ENCODE data around the gene SRGAP3.

Gene SRGAP3

DNA sequence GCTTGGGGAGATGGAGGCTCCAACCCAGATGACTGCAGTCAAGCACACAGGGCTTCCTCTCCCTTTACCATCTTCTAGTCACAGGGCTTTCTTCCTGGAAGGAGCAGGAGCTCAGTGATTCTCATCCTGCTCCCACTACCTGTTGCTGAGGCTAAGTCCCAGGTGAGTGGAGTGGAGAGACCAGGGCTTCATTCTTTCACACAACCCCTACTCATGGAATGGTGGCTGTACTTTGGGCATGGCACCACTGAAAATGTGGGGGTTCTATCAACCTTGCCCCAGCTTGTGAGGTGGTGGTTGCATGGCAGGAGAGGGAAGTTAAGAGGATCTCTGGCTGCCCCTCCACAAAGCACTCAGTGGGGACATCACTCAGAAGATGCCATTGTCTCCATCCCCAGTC lies 249.4 kb downstream of the SRGAP3 start:
- Histone ChIP-seq H3K36me3 (ENCODE audit: control insufficient read depth, insufficient read depth, low read length) (no peaks in the 10 kb centered on the region), H3K4me1 (ENCODE audit: control insufficient read depth, insufficient read depth, low read length, poor library complexity, severe bottlenecking) (no peaks in the 10 kb centered on the region), H3K4me3 (ENCODE audit: extremely low read depth, insufficient read depth, low read length, poor library complexity, severe bottlenecking) (no peak overlapping the region), H3K9me3 (ENCODE audit: control insufficient read depth, low read length) (no peaks in the 10 kb centered on the region), H3K27ac (ENCODE audit: low read depth, low read length, severe bottlenecking) (no peak overlapping the region)

- Histone ChIP-seq H3K4me3 (ENCODE audit: extremely low read depth, insufficient read depth, low read length, poor library complexity, severe bottlenecking) (no peak overlapping the region), H3K9me3 (ENCODE audit: control insufficient read depth, low read length) (no peaks in the 10 kb centered on the region), H3K27ac (ENCODE audit: low read depth, low read length, severe bottlenecking) (no peak overlapping the region), H3K36me3 (ENCODE audit: control insufficient read depth, insufficient read depth, low read length) (no peaks in the 10 kb centered on the region), H3K4me1 (ENCODE audit: control insufficient read depth, insufficient read depth, low read length, poor library complexity, severe bottlenecking) (no peaks in the 10 kb centered on the region)
- 89 to 90% methylated on average over 3 of the region's 3 CpGs for WGBS, 2 experiments (ENCODE audit: insufficient coverage in 2 of 2)
Measured at GRCh38 chr3:8997151-8997550, 252.3 kb downstream of the SRGAP3 start.

DNA sequence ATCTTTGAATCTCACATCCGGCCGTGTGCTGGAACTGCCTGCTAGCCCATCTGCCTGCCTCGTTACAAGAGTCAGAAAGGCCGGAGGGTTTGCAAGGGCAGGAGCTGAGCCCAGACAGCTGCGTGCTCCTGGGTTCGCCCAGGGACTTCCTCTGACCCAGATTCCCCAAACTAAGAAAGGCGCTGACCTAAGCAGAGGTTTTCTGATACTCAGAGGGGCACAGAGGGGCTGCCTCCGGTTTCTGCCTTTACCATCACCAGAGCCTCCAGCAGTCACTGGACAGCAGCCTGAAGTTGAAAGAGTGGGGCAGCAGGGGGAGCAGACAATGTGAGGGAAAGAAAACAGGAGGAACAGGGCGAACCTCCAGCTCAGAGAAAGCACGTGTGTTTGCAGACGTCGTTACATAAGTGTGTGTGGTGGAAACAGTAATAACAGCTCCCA lies 252.7 kb downstream of the SRGAP3 start:
- Histone ChIP-seq H3K9me3 (ENCODE audit: control insufficient read depth, low read length) (no peaks in the 10 kb centered on the region), H3K36me3 (ENCODE audit: control insufficient read depth, insufficient read depth, low read length) (no peaks in the 10 kb centered on the region)

DNA sequence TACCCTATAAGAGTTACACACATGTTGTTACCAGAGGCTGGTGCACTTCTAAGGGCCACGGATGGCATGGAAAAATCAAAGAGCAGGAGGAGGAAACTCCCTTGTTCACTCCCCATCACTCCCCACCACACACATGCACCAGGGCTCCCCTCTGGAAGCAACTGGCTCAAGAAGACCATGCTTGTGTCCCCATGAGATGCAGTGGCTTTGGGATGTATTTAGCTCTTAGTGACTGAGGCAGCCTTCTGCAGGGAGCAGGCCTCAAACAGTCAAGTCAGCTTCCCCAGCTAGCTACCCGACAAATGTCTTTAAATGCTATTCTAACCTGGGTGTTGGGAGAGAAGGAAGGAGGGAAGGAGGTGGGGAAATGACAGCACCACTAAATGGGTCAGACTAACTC lies 253.2 kb downstream of the SRGAP3 start:
- H3K9me3 ChIP-seq (ENCODE audit: control insufficient read depth, low read length) = no peaks in the 10 kb centered on the region
- H3K36me3 ChIP-seq (ENCODE audit: control insufficient read depth, insufficient read depth, low read length) = no peaks in the 10 kb centered on the region
- H3K4me1 ChIP-seq (ENCODE audit: control insufficient read depth, insufficient read depth, low read length, poor library complexity, severe bottlenecking) = no peaks in the 10 kb centered on the region
- H3K27ac ChIP-seq (ENCODE audit: low read depth, low read length, severe bottlenecking) = no peak overlapping the region
- no peak overlapping the region for H3K4me3 ChIP-seq (ENCODE audit: extremely low read depth, insufficient read depth, low read length, poor library complexity, severe bottlenecking)
- WGBS, 2 experiments (ENCODE audit: insufficient coverage in 2 of 2) = no CpG with 5 or more reads among the region's 2 CpGs

More for the DNA sequence above, 252.7 kb downstream of the SRGAP3 start:
- Histone ChIP-seq H3K4me1 (ENCODE audit: control insufficient read depth, insufficient read depth, low read length, poor library complexity, severe bottlenecking) (no peaks in the 10 kb centered on the region), H3K4me3 (ENCODE audit: extremely low read depth, insufficient read depth, low read length, poor library complexity, severe bottlenecking) (no peak overlapping the region), H3K27ac (ENCODE audit: low read depth, low read length, severe bottlenecking) (no peak overlapping the region)
- 78 to 81% methylated on average over 6 to 11 of the region's 12 CpGs for WGBS, 2 experiments (ENCODE audit: insufficient coverage in 2 of 2)

DNA sequence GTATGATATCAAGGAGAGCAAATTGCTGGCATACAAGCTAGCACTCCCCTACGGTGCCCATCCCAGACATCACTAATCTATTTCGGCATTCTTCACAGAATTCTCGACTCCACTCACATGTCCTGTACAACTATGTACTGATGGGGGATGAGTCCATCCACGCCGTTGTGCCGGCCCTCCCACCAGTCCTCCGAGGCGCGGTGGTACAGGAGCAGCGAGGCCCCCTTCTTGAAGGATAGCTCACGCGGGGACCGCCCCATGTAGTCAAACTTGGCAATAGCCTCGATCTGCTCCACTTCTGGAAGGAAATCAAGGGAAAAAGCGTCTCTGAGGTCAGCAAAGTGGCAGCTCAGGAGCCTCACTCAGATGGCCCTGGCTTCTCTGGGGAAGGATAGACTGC lies 255.2 kb downstream of the SRGAP3 start:
- no peaks in the 10 kb centered on the region for H3K9me3 ChIP-seq (ENCODE audit: control insufficient read depth, low read length)
- no peak overlapping the region for H3K27ac ChIP-seq (ENCODE audit: low read depth, low read length, severe bottlenecking)
- 92 to 96% methylated on average over 8 to 10 of the region's 15 CpGs for WGBS, 2 experiments (ENCODE audit: insufficient coverage in 2 of 2)
- H3K36me3 ChIP-seq (ENCODE audit: control insufficient read depth, insufficient read depth, low read length) = no peaks in the 10 kb centered on the region
- no peak overlapping the region for H3K4me3 ChIP-seq (ENCODE audit: extremely low read depth, insufficient read depth, low read length, poor library complexity, severe bottlenecking)
- H3K4me1 ChIP-seq (ENCODE audit: control insufficient read depth, insufficient read depth, low read length, poor library complexity, severe bottlenecking) = no peaks in the 10 kb centered on the region

DNA sequence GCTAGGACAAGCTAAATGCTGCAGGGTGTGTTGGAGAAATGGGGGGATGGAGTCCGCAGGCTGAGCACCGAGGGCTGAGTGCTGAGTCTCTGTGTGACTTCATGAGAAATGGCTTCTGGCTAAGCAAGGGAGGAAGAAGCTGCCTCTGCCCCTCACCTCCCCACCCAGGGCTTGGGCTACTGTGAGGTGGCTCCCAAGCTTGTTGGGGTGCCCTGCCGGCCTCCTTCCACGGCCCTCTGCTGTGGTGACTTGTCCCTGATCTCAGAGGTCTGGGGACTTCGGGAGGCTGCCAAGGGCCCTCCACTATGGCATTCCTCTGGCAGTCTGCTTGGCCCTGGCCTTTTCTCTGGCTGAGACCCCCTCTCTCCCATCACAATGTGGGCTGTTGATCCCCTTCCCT lies 256.1 kb downstream of the SRGAP3 start:
- Histone ChIP-seq H3K9me3 (ENCODE audit: control insufficient read depth, low read length) (no peaks in the 10 kb centered on the region), H3K36me3 (ENCODE audit: control insufficient read depth, insufficient read depth, low read length) (no peaks in the 10 kb centered on the region), H3K4me1 (ENCODE audit: control insufficient read depth, insufficient read depth, low read length, poor library complexity, severe bottlenecking) (no peaks in the 10 kb centered on the region), H3K4me3 (ENCODE audit: extremely low read depth, insufficient read depth, low read length, poor library complexity, severe bottlenecking) (no peak overlapping the region), H3K27ac (ENCODE audit: low read depth, low read length, severe bottlenecking) (no peak overlapping the region)
- WGBS, 2 experiments (ENCODE audit: insufficient coverage in 2 of 2) = 84 to 92% methylated on average over 3 to 4 of the region's 5 CpGs

DNA sequence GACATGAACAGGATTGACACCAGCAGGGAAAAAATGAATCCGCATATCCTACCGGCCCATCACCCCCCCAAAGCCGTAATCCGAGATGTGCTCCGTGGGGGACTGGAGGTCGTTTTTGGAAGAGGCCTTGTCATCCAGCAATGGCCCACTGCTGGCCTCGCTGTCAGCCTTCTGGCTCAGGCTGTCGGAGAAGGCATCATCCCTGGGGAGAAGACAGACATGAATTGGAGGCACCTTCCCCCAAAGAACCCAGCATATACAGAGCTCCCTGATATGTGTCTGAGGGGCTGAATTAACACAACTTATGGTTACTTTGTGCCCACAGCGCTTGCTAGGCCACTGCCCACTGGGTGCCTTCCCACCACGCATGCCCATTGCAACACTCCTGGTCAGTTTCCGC lies 256.6 kb downstream of the SRGAP3 start:
- Histone ChIP-seq H3K4me3 (ENCODE audit: extremely low read depth, insufficient read depth, low read length, poor library complexity, severe bottlenecking) (no peak overlapping the region), H3K27ac (ENCODE audit: low read depth, low read length, severe bottlenecking) (no peak overlapping the region), H3K4me1 (ENCODE audit: control insufficient read depth, insufficient read depth, low read length, poor library complexity, severe bottlenecking) (no peaks in the 10 kb centered on the region), H3K9me3 (ENCODE audit: control insufficient read depth, low read length) (no peaks in the 10 kb centered on the region), H3K36me3 (ENCODE audit: control insufficient read depth, insufficient read depth, low read length) (no peaks in the 10 kb centered on the region)
- 72 to 73% methylated on average over 9 to 11 of the region's 11 CpGs for WGBS, 2 experiments (ENCODE audit: insufficient coverage in 2 of 2)

DNA sequence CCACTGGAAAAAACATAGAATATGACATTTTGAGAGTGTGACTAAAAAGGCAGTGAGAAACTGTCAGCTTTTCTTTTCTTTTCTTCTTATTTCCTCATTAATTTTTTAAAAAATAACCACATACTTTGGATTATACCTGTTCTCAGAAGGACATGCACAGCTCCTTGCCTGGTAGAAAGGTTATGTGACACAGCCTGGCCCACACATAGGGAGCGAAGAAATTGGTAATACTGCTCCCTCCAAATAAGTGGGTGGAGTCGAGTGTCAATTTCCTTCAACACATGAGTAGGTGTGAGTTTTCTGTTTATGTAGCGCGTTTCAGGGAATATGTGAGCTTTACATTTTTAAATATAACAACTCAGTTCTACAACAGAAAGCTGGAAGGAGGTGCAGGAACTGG lies 257.2 kb downstream of the SRGAP3 start:
- H3K27ac ChIP-seq (ENCODE audit: low read depth, low read length, severe bottlenecking) = no peak overlapping the region
- H3K4me3 ChIP-seq (ENCODE audit: extremely low read depth, insufficient read depth, low read length, poor library complexity, severe bottlenecking) = no peak overlapping the region
- H3K36me3 ChIP-seq (ENCODE audit: control insufficient read depth, insufficient read depth, low read length) = no peaks in the 10 kb centered on the region
- 100% methylated on average over 2 of the region's 4 CpGs; no CpG with 5 or more reads in 1 of the 2 experiments for WGBS, 2 experiments (ENCODE audit: insufficient coverage in 2 of 2)
- H3K4me1 ChIP-seq (ENCODE audit: control insufficient read depth, insufficient read depth, low read length, poor library complexity, severe bottlenecking) = no peaks in the 10 kb centered on the region
- H3K9me3 ChIP-seq (ENCODE audit: control insufficient read depth, low read length) = no peaks in the 10 kb centered on the region

- Histone ChIP-seq H3K9me3 (ENCODE audit: control insufficient read depth, low read length) (no peaks in the 10 kb centered on the region), H3K27ac (ENCODE audit: low read depth, low read length, severe bottlenecking) (no peak overlapping the region), H3K4me3 (ENCODE audit: extremely low read depth, insufficient read depth, low read length, poor library complexity, severe bottlenecking) (no peak overlapping the region), H3K4me1 (ENCODE audit: control insufficient read depth, insufficient read depth, low read length, poor library complexity, severe bottlenecking) (no peaks in the 10 kb centered on the region), H3K36me3 (ENCODE audit: control insufficient read depth, insufficient read depth, low read length) (no peaks in the 10 kb centered on the region)
- 93 to 95% methylated on average over 26 to 33 of the region's 36 CpGs for WGBS, 2 experiments (ENCODE audit: insufficient coverage in 2 of 2)
Measured at GRCh38 chr3:8990266-8991215, 258.9 kb downstream of the SRGAP3 start.

GRCh38 chr3:8988791-8989558 lies 260.5 kb downstream of the SRGAP3 start:
- Histone ChIP-seq H3K4me3 (ENCODE audit: extremely low read depth, insufficient read depth, low read length, poor library complexity, severe bottlenecking) (no peak overlapping the region), H3K27ac (ENCODE audit: low read depth, low read length, severe bottlenecking) (peak overlapping the region; percentile 43), H3K36me3 (ENCODE audit: control insufficient read depth, insufficient read depth, low read length) (no peaks in the 10 kb centered on the region), H3K4me1 (ENCODE audit: control insufficient read depth, insufficient read depth, low read length, poor library complexity, severe bottlenecking) (no peaks in the 10 kb centered on the region), H3K9me3 (ENCODE audit: control insufficient read depth, low read length) (no peaks in the 10 kb centered on the region)
- WGBS, 2 experiments (ENCODE audit: insufficient coverage in 2 of 2) = 82 to 91% methylated on average over 6 to 8 of the region's 8 CpGs

- WGBS, 2 experiments (ENCODE audit: insufficient coverage in 2 of 2) = 37 to 85% methylated on average over 2 of the region's 2 CpGs
- H3K27ac ChIP-seq (ENCODE audit: low read depth, low read length, severe bottlenecking) = peak overlapping the region; percentile 69
- no peaks in the 10 kb centered on the region for H3K4me1 ChIP-seq (ENCODE audit: control insufficient read depth, insufficient read depth, low read length, poor library complexity, severe bottlenecking)
- H3K36me3 ChIP-seq (ENCODE audit: control insufficient read depth, insufficient read depth, low read length) = no peaks in the 10 kb centered on the region
- H3K9me3 ChIP-seq (ENCODE audit: control insufficient read depth, low read length) = no peaks in the 10 kb centered on the region
- H3K4me3 ChIP-seq (ENCODE audit: extremely low read depth, insufficient read depth, low read length, poor library complexity, severe bottlenecking) = no peak overlapping the region
Measured at GRCh38 chr3:8988384-8988655, 261.1 kb downstream of the SRGAP3 start.

Data from mesodermal cell (in vitro differentiated cells).